Nephron progenitor cell (in vitro differentiated cells): Measurements from ENCODE around the gene ZNF593OS.

Experiments
- DNase-seq: peaks from one replicate; pipeline ENCODE4 v3.0.0; 2021
- H3K27ac Mint-ChIP-seq: 2 replicates; pipeline ENCODE4 v1.8.0; 2021; ENCODE audit warnings: mild to moderate bottlenecking, moderate library complexity, mixed read lengths
- H3K27me3 Mint-ChIP-seq: 2 replicates; pipeline ENCODE4 v1.8.0; 2021; ENCODE audit warnings: mild to moderate bottlenecking, low read depth, mixed read lengths; ENCODE audit not compliant: poor library complexity
- H3K36me3 Mint-ChIP-seq: 2 replicates; pipeline ENCODE4 v1.8.0; 2021; ENCODE audit warnings: low read depth, mixed read lengths
- H3K4me1 Mint-ChIP-seq: 2 replicates; pipeline ENCODE4 v1.8.0; 2021; ENCODE audit warnings: mixed read lengths
- H3K4me3 Mint-ChIP-seq: 2 replicates; pipeline ENCODE4 v1.8.0; 2021; ENCODE audit warnings: mild to moderate bottlenecking, moderate library complexity, mixed read lengths
- H3K9me3 Mint-ChIP-seq: 2 replicates; pipeline ENCODE4 v1.8.0; 2021; ENCODE audit warnings: mild to moderate bottlenecking, moderate library complexity, mixed read lengths
- CTCF ChIP-seq: fragments of 200-600 bp; sonication (generic); IDR thresholded peaks from 2 replicates; pipeline ENCODE4 v1.5.0; 2021; ENCODE audit warnings: antibody characterized with exemption

ZNF593OS gene

GRCh38 chr1:26159743-26160039 lies 11.9 kb downstream of the ZNF593OS start:
- no peaks in the 10 kb centered on the region for H3K9me3 Mint-ChIP-seq
- H3K27me3 Mint-ChIP-seq, result peaks cover 17% of the 10 kb centered on the region
- H3K4me1 Mint-ChIP-seq, result peaks cover 65% of the 10 kb centered on the region
- peak overlapping the region; percentile 13 for H3K27ac Mint-ChIP-seq
- peak overlapping the region; percentile 62 for H3K4me3 Mint-ChIP-seq
- H3K36me3 Mint-ChIP-seq, result no peaks in the 10 kb centered on the region
- TF ChIP-seq CTCF, result no peak
- DNase-seq, result peak; percentile 60

- Mint-ChIP-seq H3K36me3 (no peaks in the 10 kb centered on the region), H3K4me1 (peaks cover 67% of the 10 kb centered on the region), H3K4me3 (peak within 1 kb of the TSS; percentile 62), H3K27me3 (peaks cover 14% of the 10 kb centered on the region), H3K9me3 (no peaks in the 10 kb centered on the region), H3K27ac (peak within 1 kb of the TSS; percentile 83)
- DNase-seq, result no peak
- no peak for TF ChIP-seq CTCF
Measured at GRCh38 chr1:26158908-26159742, 12.5 kb downstream of the ZNF593OS start, which contains the start of gene FAM110D. FAM110D (plus strand) TSS chr1:26159079; CDS start chr1:26161292, 2,213 bp downstream.

GRCh38 chr1:26158271-26158907 lies 13.2 kb downstream of the ZNF593OS start:
- TF ChIP-seq CTCF, result no peak
- no peak for DNase-seq
- Mint-ChIP-seq H3K9me3 (no peaks in the 10 kb centered on the region), H3K4me3 (peak overlapping the region; percentile 62), H3K36me3 (no peaks in the 10 kb centered on the region), H3K4me1 (peaks cover 73% of the 10 kb centered on the region), H3K27ac (peak overlapping the region; percentile 83), H3K27me3 (peaks cover 12% of the 10 kb centered on the region)

GRCh38 chr1:26156285-26157038 lies 15.2 kb downstream of the ZNF593OS start:
- H3K27ac Mint-ChIP-seq, result no peak overlapping the region
- H3K4me3 Mint-ChIP-seq, result peak overlapping the region; percentile 47
- peak; percentile 40 for DNase-seq
- H3K9me3 Mint-ChIP-seq, result no peaks in the 10 kb centered on the region
- no peaks in the 10 kb centered on the region for H3K27me3 Mint-ChIP-seq
- TF ChIP-seq CTCF, result no peak
- H3K36me3 Mint-ChIP-seq, result no peaks in the 10 kb centered on the region
- peaks cover 70% of the 10 kb centered on the region for H3K4me1 Mint-ChIP-seq

- peak overlapping the region; percentile 64 for H3K4me3 Mint-ChIP-seq
- TF ChIP-seq CTCF, result no peak
- H3K4me1 Mint-ChIP-seq, result peaks cover 68% of the 10 kb centered on the region
- peaks cover 5% of the 10 kb centered on the region for H3K27me3 Mint-ChIP-seq
- DNase-seq, result no peak
- no peaks in the 10 kb centered on the region for H3K36me3 Mint-ChIP-seq
- H3K27ac Mint-ChIP-seq, result peak overlapping the region; percentile 36
- no peaks in the 10 kb centered on the region for H3K9me3 Mint-ChIP-seq
Measured at GRCh38 chr1:26155370-26156284, 16.0 kb downstream of the ZNF593OS start.
